Medulla oblongata (tissue), 1 donor: Measurements from ENCODE around the gene SUGP2.
"Not testable (repeated sequence)": the region's sequence is repeated elsewhere in the genome, so short reads cannot be mapped to it uniquely, and the experiment has no call there.

Experiments
- DNase-seq: peaks from one replicate; pipeline ENCODE4 v3.0.0-alpha.2; 2015; ENCODE audit errors: extremely low spot score

SUGP2 gene

GRCh38 chr19:18952364-18953003, 80.8 kb downstream of the SUGP2 start:
- DNase-seq = not testable (repeated sequence)

DNA sequence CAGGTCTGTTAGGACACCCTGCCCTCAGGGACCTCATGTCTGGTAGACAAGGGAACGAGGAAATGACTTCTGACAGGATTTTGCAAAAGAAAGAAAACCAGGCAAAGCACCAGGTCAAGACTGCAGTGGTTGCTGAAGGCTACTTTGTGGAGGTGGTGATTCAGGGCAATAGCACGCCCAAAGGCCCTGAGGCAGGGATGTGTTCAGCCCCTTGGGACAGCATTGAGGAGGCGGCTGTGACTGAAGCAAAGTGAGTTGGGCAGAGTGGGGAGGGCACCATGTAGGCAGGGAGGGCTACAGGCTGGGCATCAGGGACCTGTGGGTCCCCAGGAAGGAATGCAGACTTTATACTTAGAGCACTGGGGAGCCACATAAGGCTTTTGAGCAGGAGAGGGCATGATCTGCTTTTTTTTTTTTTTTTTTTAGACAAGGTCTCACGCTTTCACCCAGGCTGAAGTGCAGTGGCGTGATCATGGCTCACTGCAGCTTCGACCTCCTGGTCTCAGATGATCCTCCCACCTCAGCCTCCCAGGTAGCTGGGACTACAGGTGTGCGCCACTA, 81.5 kb downstream of the SUGP2 start:
- DNase-seq = no peak

GRCh38 chr19:18949858-18950257, 83.5 kb downstream of the SUGP2 start:
- no peak for DNase-seq

DNA sequence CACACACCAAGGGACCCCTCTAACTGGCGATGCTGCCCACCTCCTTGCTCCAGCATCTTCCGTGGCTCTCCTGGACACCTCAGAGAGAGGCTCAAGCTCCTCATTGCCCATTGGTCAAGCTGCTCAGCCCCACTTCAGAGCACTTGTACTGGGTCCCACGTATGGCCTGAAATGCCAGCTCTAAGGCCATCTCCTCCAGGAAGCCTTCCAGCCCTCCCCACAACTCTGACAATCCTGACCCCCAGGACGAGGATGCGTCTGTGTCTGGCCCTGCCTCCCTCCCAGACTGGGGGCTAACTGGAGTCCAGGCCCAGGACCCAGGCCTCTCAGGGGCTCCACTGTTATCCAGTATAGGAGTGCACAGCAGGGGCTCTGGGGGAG, 84.4 kb downstream of the SUGP2 start:
- no peak for DNase-seq

- DNase-seq = no peak
Observed at GRCh38 chr19:18948075-18948975, 85.0 kb downstream of the SUGP2 start.

DNA sequence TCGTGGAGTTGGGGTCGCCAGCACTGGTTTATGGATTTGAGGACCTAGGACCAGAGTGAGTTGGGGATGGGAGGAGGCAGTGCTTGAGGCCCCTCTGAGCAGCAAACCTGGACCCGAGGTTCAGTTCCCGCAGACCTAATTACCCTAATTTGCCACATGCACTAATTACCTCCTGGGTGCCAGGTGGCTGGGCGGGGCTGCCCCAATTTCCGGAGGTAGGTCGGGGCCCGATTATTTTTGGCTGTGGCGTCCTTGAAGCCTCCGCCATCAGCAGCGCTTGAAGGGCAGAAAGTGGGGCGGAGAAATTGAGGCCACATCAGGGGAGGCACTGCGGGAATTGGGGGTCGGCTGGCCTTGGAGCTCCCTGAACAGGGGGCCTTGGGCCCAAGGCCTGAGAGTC, 86.4 kb downstream of the SUGP2 start:
- DNase-seq = no peak

DNA sequence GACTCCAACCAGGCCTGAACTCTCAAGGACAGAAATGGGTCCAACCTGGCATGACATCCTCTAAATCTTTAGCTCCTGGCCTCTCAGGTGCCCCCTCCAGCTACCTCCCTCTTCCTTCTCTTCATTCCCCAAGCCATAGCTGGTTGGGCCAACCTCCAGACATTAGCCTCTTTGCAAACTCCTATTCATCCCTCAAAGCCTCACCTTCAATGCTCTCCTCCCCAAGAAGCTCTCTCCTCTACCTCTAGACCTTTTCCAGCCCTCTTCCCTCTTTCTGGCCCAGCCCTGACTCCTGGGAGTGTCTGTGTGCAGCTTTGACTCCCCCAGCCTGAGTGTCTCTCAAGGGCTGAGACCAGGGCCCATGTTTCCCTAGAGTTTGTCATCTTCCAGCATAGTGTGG, 87.0 kb downstream of the SUGP2 start:
- no peak for DNase-seq

GRCh38 chr19:18945297-18945696, 88.0 kb downstream of the SUGP2 start:
- DNase-seq = no peak

GRCh38 chr19:18943465-18943864, 89.9 kb downstream of the SUGP2 start:
- peak; percentile 19 for DNase-seq

- no peak for DNase-seq
Observed at GRCh38 chr19:18942692-18943091, 90.6 kb downstream of the SUGP2 start.

GRCh38 chr19:18941628-18942354, 91.5 kb downstream of the SUGP2 start:
- DNase-seq = peak; percentile 24
